Thyroid gland (tissue), 4 donors: ENCODE data around the gene ATRNL1.

Source experiments
- CTCF ChIP-seq, 6 experiments: fragments of 200-600 bp in 3 of 6; fragments of 450-650 bp in 3 of 6; sonication (generic) in 3 of 6; IDR thresholded peaks; one replicate each; pipeline ENCODE4 v1.5.1; 2016 to 2019; ENCODE audit warnings: antibody characterized with exemption in 6 of 6, mild to moderate bottlenecking in 2 of 6, inconsistent platforms in 1 of 6, moderate library complexity in 1 of 6
- POLR2A ChIP-seq, 2 donors: fragments of 450-650 bp; IDR thresholded peaks; one replicate each; pipeline ENCODE4 v1.6.1; 2017; ENCODE audit warnings: antibody characterized with exemption in 2 of 2, mild to moderate bottlenecking in 2 of 2, moderate library complexity in 1 of 2

- no peak for TF ChIP-seq POLR2A (IDR thresholded peaks at IDR 0.05)
- no peak for TF ChIP-seq CTCF (IDR thresholded peaks at IDR 0.05)
Measured at GRCh38 chr10:115525141-115525540, 432.0 kb downstream of the ATRNL1 start.
